Urinary bladder (tissue), 4 donors: ENCODE measurements around the gene SRM. TPM values are rescaled to one million over a fixed set of nuclear protein-coding genes. Genes with fewer than 3 reads are reported as not detected.
"Not testable (repeated sequence)": the region's sequence is repeated elsewhere in the genome, so short reads cannot be mapped to it uniquely, and the experiment has no call there.

ENCODE experiments used
- DNase-seq: peaks from one replicate; pipeline ENCODE4 v3.0.0-alpha.2; 2015; ENCODE audit errors: extremely low spot score
- H3K27ac ChIP-seq: one replicate; pipeline ENCODE4 v1.5.1; 2013; ENCODE audit warnings: low read depth, mild to moderate bottlenecking, moderate library complexity
- H3K36me3 ChIP-seq: one replicate; pipeline ENCODE4 v1.6.1; 2013; ENCODE audit warnings: mild to moderate bottlenecking, moderate library complexity; ENCODE audit not compliant: insufficient read depth
- H3K4me1 ChIP-seq: one replicate; pipeline ENCODE4 v1.6.1; 2013; ENCODE audit warnings: mild to moderate bottlenecking, moderate library complexity; ENCODE audit not compliant: insufficient read depth
- H3K4me3 ChIP-seq: one replicate; pipeline ENCODE4 v1.5.1; 2013; ENCODE audit warnings: low read depth, low read length
- WGBS: extraction: QIAGEN DNeasy Blood & Tissue Kit; methylation state at CpG from one replicate; pipeline ENCODE4 v1.1.7; 2013; 5-methylcytosine and 5-hydroxymethylcytosine counted together
- polyA plus RNA-seq: library from polyadenylated mRNA; stranded (reverse); fragments of 200-250 nt; gene quantifications from one replicate; pipeline ENCODE4 v1.2.3, GENCODE V29; 2013
- total RNA-seq: library from RNA; depleted of rRNA; stranded (reverse); fragments of >200 nt; gene quantifications from one replicate; pipeline ENCODE4 v1.2.3, GENCODE V29; 2014
- donor health status: healthy with polysubstance abuse.
- donor health status: healthy.

The SRM gene
- total and polyA plus RNA-seq, 2 donors: 9.0 to 83.2 TPM

DNA sequence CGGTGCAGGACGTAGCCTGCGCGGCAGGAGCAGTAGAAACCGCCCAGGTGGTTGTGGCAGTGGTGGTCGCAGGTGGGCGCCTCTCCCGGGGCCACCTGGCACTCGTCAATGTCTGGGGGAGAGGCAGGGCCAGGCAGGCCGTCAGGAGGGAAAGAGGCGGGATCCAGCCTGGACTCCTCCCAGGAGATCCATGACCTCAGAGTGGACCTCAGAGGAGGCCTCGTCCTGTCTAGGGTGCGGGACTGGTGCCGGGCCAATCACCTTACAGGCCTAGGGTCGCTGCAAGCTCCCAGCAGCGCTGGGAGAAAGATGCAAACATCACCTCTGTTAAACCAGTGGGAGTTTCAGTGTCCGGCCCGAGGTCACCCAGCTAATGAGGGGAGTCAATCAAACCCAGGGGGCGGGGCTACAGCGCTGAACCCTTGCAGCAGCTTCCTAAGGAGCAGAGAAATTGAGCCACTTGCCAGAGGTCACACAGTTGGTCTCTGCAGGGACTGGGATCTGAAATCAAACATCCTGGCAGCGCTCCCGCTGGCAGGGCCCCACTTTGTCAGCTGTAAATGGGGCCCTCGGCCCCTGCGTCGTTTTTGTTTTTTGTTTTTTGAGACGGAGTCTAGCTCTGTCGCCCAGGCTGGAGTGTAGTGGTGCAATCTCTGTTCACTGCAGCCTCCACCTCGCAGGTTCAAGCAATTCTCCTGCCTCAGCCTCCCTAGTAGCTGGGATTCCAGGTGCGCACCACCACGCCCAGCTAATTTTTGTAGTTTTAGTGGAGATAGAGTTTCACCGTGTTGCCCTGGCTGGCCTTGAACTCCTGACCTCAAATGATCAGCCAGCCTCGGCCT lies 14.2 kb downstream of the SRM start:
- no peak overlapping the region for H3K27ac ChIP-seq
- DNase-seq: no peak
- H3K4me1 ChIP-seq: no peaks in the 10 kb centered on the region
- H3K36me3 ChIP-seq: no peaks in the 10 kb centered on the region
- no peak overlapping the region for H3K4me3 ChIP-seq
- 49% methylated on average over 32 of the region's 32 CpGs for WGBS

DNA sequence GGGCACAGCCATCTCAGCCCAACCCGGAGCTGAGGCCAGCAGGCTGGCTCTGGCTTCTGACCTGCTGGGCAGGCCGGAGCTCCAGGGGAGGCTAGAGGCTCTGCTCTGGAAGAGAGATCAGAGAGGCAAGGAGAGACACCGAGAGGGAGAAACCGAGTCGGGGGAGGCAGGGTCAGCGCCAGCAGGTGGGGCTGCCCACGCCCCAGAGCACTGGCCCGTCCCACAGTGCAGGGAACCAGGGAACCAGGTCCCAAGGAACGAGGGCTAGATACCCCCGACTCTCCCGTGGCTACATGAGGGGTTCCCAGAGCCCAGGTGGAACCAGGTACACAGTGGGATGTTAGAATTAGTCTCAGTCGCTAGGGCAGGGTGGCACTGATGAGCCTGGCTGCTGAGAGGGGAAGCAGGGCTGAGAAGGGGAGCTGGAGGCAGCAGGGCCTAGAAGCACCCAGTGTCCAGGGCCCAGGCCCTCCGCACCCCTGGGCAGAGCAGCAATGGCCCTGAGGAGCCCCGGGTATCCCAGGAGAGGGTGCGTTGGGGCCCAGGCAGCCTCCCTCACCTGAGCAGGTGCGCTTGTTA lies 14.9 kb downstream of the SRM start:
- 82% methylated on average over 16 of the region's 16 CpGs for WGBS
- Histone ChIP-seq H3K27ac (no peak overlapping the region), H3K36me3 (no peaks in the 10 kb centered on the region), H3K4me1 (no peaks in the 10 kb centered on the region), H3K4me3 (no peak overlapping the region)
- DNase-seq: no peak

DNA sequence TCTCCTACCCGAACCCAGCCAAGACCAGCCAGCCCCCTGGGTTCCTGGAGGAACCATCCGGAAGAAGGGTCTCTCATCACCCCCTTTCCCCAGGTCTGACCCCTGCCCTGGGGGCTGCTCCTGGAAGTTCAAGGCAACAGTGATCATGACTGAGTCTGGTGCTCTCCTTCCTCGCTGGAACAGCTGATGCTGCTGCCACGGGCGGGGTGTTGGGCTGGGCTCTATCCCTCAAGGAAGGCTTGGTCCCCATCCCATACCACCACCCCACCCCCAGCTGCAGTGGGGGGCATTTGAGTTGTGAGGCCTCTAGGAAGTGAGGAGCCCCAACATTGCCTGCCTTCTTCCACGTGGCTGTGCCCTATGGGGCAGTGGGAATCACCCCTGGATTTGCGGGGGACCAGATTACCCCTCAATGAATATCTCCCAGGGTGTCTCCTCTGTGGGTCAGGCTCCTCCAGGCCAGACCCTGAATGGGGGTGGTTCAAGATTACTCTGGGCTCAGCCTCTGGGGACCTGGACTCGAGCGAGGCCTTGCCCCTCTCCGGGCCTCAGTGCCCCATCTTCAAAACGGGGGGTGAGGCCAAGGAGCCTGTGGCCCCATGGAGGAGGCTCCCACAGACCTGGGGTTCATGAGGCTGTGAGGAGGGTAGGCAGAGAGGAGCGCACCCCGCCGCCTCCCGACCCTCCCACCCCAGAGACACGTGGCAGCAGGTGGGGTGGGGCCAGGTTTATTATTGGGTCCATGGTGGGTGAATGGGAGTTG lies 15.6 kb downstream of the SRM start:
- no peaks in the 10 kb centered on the region for H3K4me1 ChIP-seq
- WGBS: 80% methylated on average over 16 of the region's 16 CpGs
- H3K27ac ChIP-seq: no peak overlapping the region
- no peaks in the 10 kb centered on the region for H3K36me3 ChIP-seq
- DNase-seq: no peak
- H3K4me3 ChIP-seq: no peak overlapping the region

DNA sequence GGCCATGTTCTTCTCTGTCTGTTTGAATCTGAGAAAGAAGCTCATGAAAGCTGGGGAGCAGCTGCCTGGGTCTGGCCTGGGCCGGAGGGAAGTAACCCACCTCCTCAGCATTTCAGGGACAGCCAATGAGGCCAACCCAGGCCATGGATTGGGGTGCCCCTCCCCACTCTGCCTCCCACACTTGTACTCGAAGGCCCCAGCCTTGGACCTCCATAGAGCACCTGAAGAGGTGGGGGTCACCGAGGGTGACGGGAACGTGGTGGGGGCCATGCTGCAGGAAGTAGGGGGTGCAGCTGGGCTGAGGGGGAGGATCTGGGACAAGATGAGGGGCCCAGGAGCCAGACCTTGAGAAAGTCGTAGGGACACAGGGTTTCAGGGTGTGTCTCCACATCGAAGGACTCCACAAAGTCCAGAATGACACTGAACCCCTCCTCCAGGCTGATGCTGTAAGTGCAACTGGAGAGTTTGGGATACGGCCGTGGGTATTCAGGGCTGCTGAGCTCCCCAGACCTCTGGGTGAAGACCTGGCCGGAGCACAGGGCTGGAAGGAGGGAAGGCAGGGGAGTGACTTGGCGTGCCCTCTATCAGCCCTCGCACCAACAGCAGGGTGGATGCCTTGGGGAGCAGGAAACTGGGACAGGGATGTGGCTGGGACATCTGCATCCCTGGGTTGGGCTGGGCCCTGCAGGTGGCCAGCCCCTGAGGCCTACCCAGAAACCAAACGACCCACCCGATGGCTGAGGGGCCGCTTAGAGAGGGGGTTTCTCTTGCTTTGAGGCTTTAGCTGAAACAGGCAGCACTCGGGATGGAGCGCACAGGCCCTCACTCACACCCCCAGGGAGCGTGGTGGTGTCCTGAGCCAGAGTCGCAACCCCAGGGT lies 16.6 kb downstream of the SRM start:
- no peak for DNase-seq
- Histone ChIP-seq H3K4me3 (no peak overlapping the region), H3K4me1 (no peaks in the 10 kb centered on the region), H3K36me3 (no peaks in the 10 kb centered on the region), H3K27ac (no peak overlapping the region)
- WGBS: 70% methylated on average over 19 of the region's 19 CpGs

DNA sequence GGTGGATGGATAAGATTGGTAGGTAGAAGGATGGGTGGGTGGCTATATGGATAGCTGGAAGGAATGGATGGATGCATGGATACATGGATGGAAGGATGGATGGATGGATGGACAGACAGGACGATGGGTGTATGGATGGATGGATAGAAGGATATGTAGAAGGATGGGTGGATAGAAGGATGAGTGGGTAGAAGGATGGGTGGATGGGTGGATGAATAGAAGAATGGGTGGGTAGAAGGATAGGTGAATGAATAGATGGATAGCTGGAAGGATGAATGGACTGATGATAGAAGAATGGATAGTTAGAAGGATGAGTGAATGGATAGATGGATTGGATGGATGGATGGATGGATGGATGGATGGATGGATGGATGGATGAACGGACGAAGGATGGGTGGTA lies 17.8 kb downstream of the SRM start:
- Histone ChIP-seq H3K36me3 (no peaks in the 10 kb centered on the region), H3K4me3 (no peak overlapping the region), H3K27ac (no peak overlapping the region), H3K4me1 (no peaks in the 10 kb centered on the region)
- DNase-seq: no peak
- WGBS: 86% methylated on average over 3 of the region's 3 CpGs

DNA sequence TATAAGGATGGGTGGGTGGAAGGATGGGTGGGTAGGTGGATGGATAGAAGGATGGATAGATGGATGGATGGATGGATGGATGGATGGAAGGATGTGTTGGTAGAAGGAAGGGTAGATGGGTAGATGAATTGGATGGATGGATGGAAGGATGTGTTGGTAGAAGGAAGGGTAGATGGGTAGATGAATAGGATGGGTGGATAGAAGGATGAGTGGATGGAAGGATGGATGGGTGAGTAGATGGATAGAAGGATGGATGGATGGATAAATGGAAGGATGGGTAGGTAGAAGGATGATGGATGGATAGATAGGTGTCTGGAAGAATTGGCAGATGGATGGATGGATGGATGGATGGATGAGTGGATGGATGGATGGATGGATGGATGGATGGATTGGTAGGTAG lies 18.8 kb downstream of the SRM start:
- no peaks in the 10 kb centered on the region for H3K4me1 ChIP-seq
- no peak for DNase-seq
- no peaks in the 10 kb centered on the region for H3K36me3 ChIP-seq
- H3K27ac ChIP-seq: no peak overlapping the region
- H3K4me3 ChIP-seq: no peak overlapping the region

DNA sequence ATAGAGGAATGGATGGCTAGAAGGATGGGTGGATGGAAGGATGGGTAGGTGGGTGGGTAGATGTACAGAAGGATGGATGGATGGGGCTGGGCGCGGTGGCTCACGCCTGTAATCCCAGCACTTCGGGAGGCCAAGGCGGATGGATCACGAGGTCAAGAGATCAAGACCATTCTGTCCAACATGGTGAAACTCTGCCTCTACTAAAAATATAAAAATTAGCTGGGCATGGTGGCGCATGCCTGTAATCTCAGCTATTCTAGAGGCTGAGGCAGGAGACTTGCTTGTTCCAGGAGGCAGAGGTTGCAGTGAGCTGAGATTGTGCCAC lies 19.8 kb downstream of the SRM start:
- H3K36me3 ChIP-seq, DNase-seq, H3K4me3 ChIP-seq, H3K4me1 ChIP-seq, H3K27ac ChIP-seq: not testable (repeated sequence)
- 91% methylated on average over 7 of the region's 7 CpGs for WGBS

DNA sequence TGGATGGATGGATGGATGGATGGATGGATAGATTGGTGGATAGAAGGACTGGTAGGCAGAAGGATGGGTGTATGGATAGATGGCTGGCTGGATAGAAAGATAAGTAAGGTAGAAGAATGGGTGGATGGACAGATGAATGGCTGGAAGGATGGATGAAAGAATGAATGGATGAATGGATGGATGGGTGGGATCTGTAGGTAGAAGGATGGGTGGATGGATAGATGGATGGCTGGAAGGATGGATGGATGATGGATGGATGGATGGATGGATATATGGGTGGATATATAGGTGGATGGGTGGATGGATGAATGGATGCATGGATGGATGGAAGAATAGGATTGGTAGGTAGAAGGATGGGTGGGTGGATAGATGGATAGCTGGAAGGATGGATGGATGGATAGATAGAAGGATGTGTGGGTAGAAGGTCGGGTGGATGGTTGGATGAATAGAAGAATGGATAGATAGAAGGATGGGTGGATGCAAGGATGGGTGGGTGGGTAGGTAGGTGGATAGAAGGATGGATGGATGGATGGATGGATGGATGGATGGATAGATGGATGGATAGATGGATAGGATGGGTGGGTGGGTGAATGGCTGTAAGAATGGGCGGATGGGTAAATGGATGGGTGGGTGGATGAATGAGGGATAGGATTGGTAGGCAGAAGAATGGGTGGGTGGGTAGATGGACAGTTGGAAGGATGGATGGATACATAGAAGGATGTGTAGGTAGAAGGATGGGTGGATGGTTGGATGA lies 20.3 kb downstream of the SRM start:
- DNase-seq: no peak
- WGBS: 74% methylated on average over 2 of the region's 2 CpGs
- Histone ChIP-seq H3K27ac (no peak overlapping the region), H3K36me3 (no peaks in the 10 kb centered on the region), H3K4me3 (no peak overlapping the region), H3K4me1 (no peaks in the 10 kb centered on the region)

DNA sequence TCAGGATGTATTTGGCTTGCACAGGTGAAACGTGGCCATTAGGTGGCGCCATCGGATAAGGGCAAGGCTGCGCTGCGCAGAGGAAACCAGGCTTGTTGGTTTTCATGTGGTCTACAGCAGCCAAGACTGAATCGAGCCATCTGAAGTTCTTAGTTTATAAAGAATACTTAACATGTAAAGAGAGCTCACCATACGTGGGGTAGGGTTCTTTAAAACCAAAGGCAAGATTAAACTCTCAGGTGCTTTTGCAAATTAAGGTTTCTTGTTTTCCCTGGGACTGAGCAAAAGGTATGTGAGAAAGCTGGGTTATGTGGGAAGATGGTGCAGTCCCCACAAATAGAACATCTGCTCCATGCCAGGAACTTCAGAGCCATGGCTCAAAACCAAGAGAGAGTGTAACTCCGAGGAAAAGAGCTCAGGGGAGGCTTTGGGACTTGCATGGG lies 22.1 kb downstream of the SRM start:
- H3K27ac ChIP-seq: no peak overlapping the region

DNA sequence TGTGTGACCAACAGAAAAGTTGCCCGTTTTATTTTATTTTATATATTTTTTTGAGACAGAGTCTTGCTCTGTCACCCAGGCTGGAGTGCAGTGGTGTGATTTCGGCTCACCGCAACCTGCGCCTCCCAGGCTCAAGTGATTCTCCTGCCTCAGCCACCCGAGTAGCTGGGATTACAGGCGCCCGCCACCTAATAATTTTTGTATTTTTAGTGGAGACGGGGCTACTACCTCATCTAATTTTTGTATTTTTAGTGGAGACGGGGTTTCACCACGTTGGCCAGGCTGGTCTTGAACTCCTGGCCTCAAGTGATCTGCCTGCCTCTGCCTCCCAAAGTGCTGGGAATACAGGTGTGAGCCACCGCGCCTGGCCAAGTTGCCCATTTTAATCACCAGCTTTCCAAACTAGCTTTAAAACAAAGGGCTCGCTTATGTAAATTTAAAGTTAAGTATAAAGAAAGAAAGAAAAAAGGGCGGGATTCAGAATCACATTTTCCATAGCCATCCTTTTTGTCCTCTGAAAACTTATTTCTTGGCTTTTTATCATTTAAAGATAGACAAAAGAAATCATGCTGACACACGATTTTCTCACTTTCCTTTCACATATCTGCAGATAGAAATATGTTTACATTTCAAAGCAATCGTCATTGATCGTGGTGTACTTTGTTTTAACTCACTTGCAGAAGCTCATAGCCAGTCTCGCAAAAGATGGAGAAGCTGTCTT lies 22.6 kb downstream of the SRM start:
- 56% methylated on average over 18 of the region's 18 CpGs for WGBS
- DNase-seq, H3K36me3 ChIP-seq, H3K4me1 ChIP-seq, H3K4me3 ChIP-seq, H3K27ac ChIP-seq: not testable (repeated sequence)

More for the DNA sequence above, 22.1 kb downstream of the SRM start:
- Histone ChIP-seq H3K36me3 (no peaks in the 10 kb centered on the region), H3K4me1 (no peaks in the 10 kb centered on the region), H3K4me3 (no peak overlapping the region)
- WGBS: 1% methylated on average over 8 of the region's 8 CpGs
- peak; percentile 49 for DNase-seq

DNA sequence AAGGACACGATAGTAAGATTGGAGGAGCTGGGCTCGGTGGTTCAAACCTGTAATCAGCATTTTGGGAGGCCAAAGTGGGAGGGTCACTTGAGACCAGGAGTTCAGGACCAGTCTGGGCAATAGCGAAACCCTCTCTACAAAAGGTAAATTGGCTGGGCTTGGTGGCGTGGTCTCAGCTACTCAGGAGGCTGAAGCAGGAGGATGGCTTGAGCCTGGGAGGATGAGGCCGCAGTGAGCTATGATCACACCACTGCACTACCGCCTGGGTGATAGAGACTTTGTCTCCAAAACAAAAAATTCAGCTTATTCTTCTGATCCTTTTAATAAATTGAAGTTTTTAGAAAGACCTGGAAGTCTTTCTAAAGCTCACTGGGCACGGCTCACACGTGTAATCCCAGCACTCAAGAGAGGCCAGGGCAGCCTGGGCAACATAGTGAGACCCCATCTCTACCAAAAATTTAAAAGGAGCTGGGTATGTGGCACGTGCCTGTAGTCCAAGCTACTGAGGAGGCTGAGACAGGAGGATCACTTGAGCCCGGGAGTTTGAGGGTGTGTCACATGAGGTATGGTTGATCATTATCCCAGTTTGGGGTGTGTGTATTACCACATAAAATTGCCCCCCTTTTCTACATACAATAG lies 28.1 kb downstream of the SRM start:
- no peaks in the 10 kb centered on the region for H3K36me3 ChIP-seq
- H3K4me3 ChIP-seq: no peak overlapping the region
- H3K27ac ChIP-seq: no peak overlapping the region
- DNase-seq: no peak
- WGBS: 91% methylated on average over 10 of the region's 10 CpGs
- H3K4me1 ChIP-seq: no peaks in the 10 kb centered on the region

DNA sequence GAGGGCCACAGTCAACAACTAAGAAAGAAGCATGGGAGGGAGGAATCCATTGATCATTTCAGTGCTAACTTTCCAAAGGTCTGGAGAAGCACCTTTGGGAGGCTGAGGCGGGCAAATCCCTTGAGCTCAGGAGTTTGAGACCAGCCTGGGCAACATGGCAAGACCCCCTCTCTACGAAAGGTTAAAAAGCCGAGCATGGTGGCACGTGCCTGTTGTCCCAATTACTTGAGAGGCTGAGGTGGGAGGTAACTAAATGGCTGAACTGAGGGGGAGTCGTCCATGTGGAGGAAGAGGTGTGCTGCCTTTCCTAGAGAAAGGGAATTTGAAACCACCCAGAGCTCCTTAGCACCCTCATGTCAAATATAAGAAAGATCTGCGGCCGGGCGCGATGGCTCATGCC lies 29.0 kb downstream of the SRM start:
- Histone ChIP-seq H3K36me3 (no peaks in the 10 kb centered on the region), H3K4me3 (no peak overlapping the region), H3K27ac (no peak overlapping the region), H3K4me1 (no peaks in the 10 kb centered on the region)
- 86% methylated on average over 9 of the region's 9 CpGs for WGBS
- DNase-seq: no peak
